GM12878 (cell line): ENCODE results near the gene RER1. TPM values are rescaled to one million over a fixed set of nuclear protein-coding genes. Genes with fewer than 3 reads are reported as not detected.

Experiments used
- ATAC-seq: fragments of 200-7000 bp; cut with Tn5 transposase; 3 replicates; pipeline ENCODE4 v1.9.1; 2020; ENCODE audit warnings: mild to moderate bottlenecking, moderate library complexity
- BruUV-seq: library from RNA; stranded (reverse); fragments of 400-500 nt; replicated peaks from 2 replicates; lab custom pipeline; 2021; lab: Mats Ljungman, UMichigan
- CTCF ChIA-PET: fragments of 300-600 bp; sonication (Branson Sonifier 250); formaldehyde crosslinking; extraction: SDS; loops from one replicate; lab custom pipeline; 2021; ENCODE audit warnings: inconsistent platforms; lab: Yijun Ruan, JAX
- POLR2A ChIA-PET: fragments of 350-600 bp; formaldehyde crosslinking; extraction: SDS; loops from one replicate; lab custom pipeline; 2021; ENCODE audit warnings: inconsistent platforms; lab: Charles Lee
- RAD21 ChIA-PET: fragments of 300-600 bp; sonication (Branson Sonifier 250); formaldehyde crosslinking; loops from one replicate; lab custom pipeline; 2023; ENCODE audit warnings: antibody characterized with exemption; ENCODE audit not compliant: unreplicated experiment; lab: Charles Lee
- SMC1A ChIA-PET: fragments of 300-600 bp; sonication (Branson Sonifier 250); formaldehyde crosslinking; loops from one replicate; lab custom pipeline; 2023; ENCODE audit not compliant: unreplicated experiment, uncharacterized antibody; lab: Charles Lee
- DNase-seq: peaks from one replicate; pipeline ENCODE4 v3.0.0-alpha.2; 2011; ENCODE audit warnings: low read depth, low spot score
- FAIRE-seq: peaks from 3 replicates; lab custom pipeline; 2011; peaks lifted over from hg19 to GRCh38; lab: Jason Lieb, UNC
- H2AFZ ChIP-seq: 2 replicates; pipeline ENCODE4 v1.6.0; 2011; ENCODE audit warnings: low read depth, low read length, control low read depth; ENCODE audit not compliant: control insufficient read depth
- H3K27ac ChIP-seq: 2 replicates; pipeline ENCODE4 v1.5.1; 2011; ENCODE audit warnings: control low read depth; ENCODE audit not compliant: control insufficient read depth, insufficient read depth
- H3K27me3 ChIP-seq, 2 experiments: replicated peaks in 1 of 2; 2 replicates each; pipeline versions ENCODE4 v1.6.0 to v1.6.1; 2011; ENCODE audit warnings: low read length in 1 of 2; ENCODE audit not compliant: control insufficient read depth in 2 of 2, insufficient read depth in 2 of 2
- H3K36me3 ChIP-seq, 2 experiments: 2 replicates each; pipeline ENCODE4 v1.5.1; 2011; ENCODE audit warnings: low read length in 1 of 2; ENCODE audit not compliant: control insufficient read depth in 2 of 2, insufficient read depth in 2 of 2
- H3K4me1 ChIP-seq: 2 replicates; pipeline ENCODE4 v1.6.1; 2011; ENCODE audit warnings: mild to moderate bottlenecking, low read length, moderate library complexity, mixed read lengths; ENCODE audit not compliant: control insufficient read depth, insufficient read depth
- H3K4me2 ChIP-seq: 2 replicates; pipeline ENCODE4 v1.6.0; 2011; ENCODE audit warnings: control low read depth; ENCODE audit not compliant: control insufficient read depth, insufficient read depth
- H3K4me3 ChIP-seq: fragments of 200-600 bp; sonication (generic); 2 replicates; pipeline ENCODE4 v1.5.1; 2016
- H3K79me2 ChIP-seq: 2 replicates; pipeline ENCODE4 v1.6.0; 2011; ENCODE audit warnings: low read length; ENCODE audit not compliant: control insufficient read depth, insufficient read depth
- H3K9ac ChIP-seq: 2 replicates; pipeline ENCODE4 v1.8.0; 2011; ENCODE audit warnings: low read length, control low read depth, mixed read lengths; ENCODE audit not compliant: control insufficient read depth, insufficient read depth
- H3K9me3 ChIP-seq: replicated peaks from 3 replicates; pipeline ENCODE4 v1.5.1; 2011; ENCODE audit warnings: mild to moderate bottlenecking, low read length; ENCODE audit not compliant: control insufficient read depth, insufficient read depth
- H4K20me1 ChIP-seq: 2 replicates; pipeline ENCODE4 v1.6.0; 2011; ENCODE audit not compliant: control insufficient read depth, insufficient read depth
- CBX5 ChIP-seq: sonication (generic); IDR thresholded peaks from 2 replicates; pipeline ENCODE4 v1.6.1; 2016; ENCODE audit warnings: low read depth, moderate library complexity, mild to moderate bottlenecking, inconsistent platforms
- DPF2 ChIP-seq: fragments of 450-650 bp; IDR thresholded peaks from 2 replicates; pipeline ENCODE4 v1.6.1; 2017; ENCODE audit warnings: mild to moderate bottlenecking
- EP300 ChIP-seq, 2 experiments: fragments of 150-350 bp in 1 of 2; IDR thresholded peaks; 2 replicates each; pipeline ENCODE4 v1.6.1; 2011 to 2012; ENCODE audit warnings: low read depth in 2 of 2, low read length in 2 of 2, borderline replicate concordance in 1 of 2, improper control_type of control experiment in 1 of 2, inconsistent platforms in 1 of 2; ENCODE audit not compliant: control insufficient read depth in 1 of 2
- MTA3 ChIP-seq: IDR thresholded peaks from 2 replicates; pipeline ENCODE4 v1.6.1; 2012; ENCODE audit warnings: low read length, inconsistent platforms, borderline replicate concordance
- NR2C1 ChIP-seq: fragments of 450-650 bp; IDR thresholded peaks from 2 replicates; pipeline ENCODE4 v1.6.1; 2017; ENCODE audit warnings: antibody characterized with exemption, mild to moderate bottlenecking, moderate library complexity
- POLR2A ChIP-seq: IDR thresholded peaks from 2 replicates; pipeline ENCODE4 v1.6.1; 2011; ENCODE audit warnings: low read depth, mild to moderate bottlenecking, low read length
- RELB ChIP-seq: fragments of 450-650 bp; IDR thresholded peaks from 2 replicates; pipeline ENCODE4 v1.6.1; 2017; ENCODE audit warnings: low read depth, mild to moderate bottlenecking, moderate library complexity
- SMC3 ChIP-seq: IDR thresholded peaks from 2 replicates; pipeline ENCODE4 v1.6.1; 2011; ENCODE audit warnings: low read length, improper control_type of control experiment, borderline replicate concordance
- TCF7 ChIP-seq: IDR thresholded peaks from 2 replicates; pipeline ENCODE4 v1.6.1; 2014; ENCODE audit warnings: antibody characterized with exemption, borderline replicate concordance
- WGBS: methylation state at CpG from one replicate; pipeline ENCODE4 v1.1.6; 2016; ENCODE audit warnings: low lambda C conversion rate; ENCODE audit not compliant: insufficient replicate concordance, insufficient coverage; ENCODE audit errors: missing lambda C conversion rate; 5-methylcytosine and 5-hydroxymethylcytosine counted together
- in situ Hi-C: fragments of 300-500 bp; cut with MboI; formaldehyde crosslinking; loops from 9 replicates; pipeline ENCODE4 v1.14.3; 2018; ENCODE audit warnings: mixed read lengths
- intact Hi-C: fragments of 100-400 bp; cut with micrococcal nuclease; formaldehyde crosslinking; loops from one replicate; pipeline ENCODE4 v1.14.2; 2022; ENCODE audit not compliant: unreplicated experiment
- polyA plus RNA-seq, 11 experiments: library from polyadenylated mRNA; depleted of rRNA in 4 of 11; unstranded in 6 of 11; stranded (reverse) in 5 of 11; fragments of >200 nt; fragmentation: Nextera tagmentation in 4 of 11; fragmentation: Illumina TruSeq in 1 of 11; extraction: Ambion mirVana in 4 of 11; extraction: Trizol in 1 of 11; gene quantifications; 1 replicate in 1 of 11; 2 replicates in 10 of 11; pipeline versions ENCODE4 v1.2.1 to v1.2.3, GENCODE V29; 2011 to 2016; ENCODE audit warnings: inconsistent platforms in 2 of 11, missing spikeins in 2 of 11, low read depth in 1 of 11
- total RNA-seq, 4 experiments: library from RNA; depleted of rRNA in 3 of 4; stranded (reverse); fragments of >200 nt in 3 of 4; fragmentation: Illumina TruSeq in 1 of 4; extraction: Trizol in 1 of 4; gene quantifications; 2 replicates each; pipeline versions ENCODE4 v1.2.1 to v1.2.3, GENCODE V29; 2013 to 2021

Gene RER1
- total and polyA plus RNA-seq, 10 of the 15 experiments (the other 5 are each of a cell fraction or from before 2014, with no cell fraction given): 29.2 to 274 (median 136) TPM

- ChIA-PET RAD21 (no interaction called here), SMC1A (no interaction called here), CTCF (no interaction called here), POLR2A (no interaction called here)
- H4K20me1 ChIP-seq: no peaks in the 10 kb centered on the region
- no peaks in the 10 kb centered on the region for H3K36me3 ChIP-seq
- H3K9me3 ChIP-seq: no peaks in the 10 kb centered on the region
- in situ Hi-C loops: no loop called here
- no peaks in the 10 kb centered on the region for H3K4me1 ChIP-seq
- FAIRE-seq: no peak
- DNase-seq: no peak
- no peak overlapping the region for H2AFZ ChIP-seq
- TF ChIP-seq RELB: no peak
- TF ChIP-seq EP300 (IDR thresholded peaks at IDR 0.05; ENCODE audit: borderline replicate concordance in 1 of 2, control insufficient read depth in 1 of 2, low read depth in 2 of 2, low read length in 2 of 2): no peak
- TF ChIP-seq TCF7: no peak
- TF ChIP-seq DPF2: no peak
- no peak for TF ChIP-seq CBX5
- TF ChIP-seq SMC3: no peak
- TF ChIP-seq MTA3: no peak
- no peak for TF ChIP-seq NR2C1
- no peak for TF ChIP-seq POLR2A
- no peak overlapping the region for H3K9ac ChIP-seq
- no peak overlapping the region for H3K27ac ChIP-seq
- intact Hi-C loops: no loop called here
- no TSS peak for BruUV-seq
- H3K79me2 ChIP-seq: no peaks in the 10 kb centered on the region
- ATAC-seq: no peak
- no peak overlapping the region for H3K4me3 ChIP-seq
- WGBS: 26% methylated on average over 10 of the region's 10 CpGs
- no peaks in the 10 kb centered on the region; a peak in 1 of 4 replicates for H3K27me3 ChIP-seq
- H3K4me2 ChIP-seq: no peak overlapping the region
These were observed 62.6 kb downstream of the RER1 start for GRCh38 chr1:2454227-2454626.

Other genes starting within 250 kb of the RER1 start
Only the 7 nearest of the 10 such genes appear.
- 2.1 and 3.2 TPM in 2 replicates for gene SKI, start 163.5 kb upstream of the RER1 start, total RNA-seq (2014; rRNA removed)
- 0.54 and 0.55 TPM in 2 replicates for gene SKI, start 163.5 kb upstream of the RER1 start, total RNA-seq (2014; rRNA removed; fragmentation: Illumina TruSeq; extraction: Trizol)
- gene SKI, start 163.5 kb upstream of the RER1 start, total RNA-seq (2021): 11.6 and 14.9 TPM in 2 replicates
- gene SKI, start 163.5 kb upstream of the RER1 start, polyA plus RNA-seq (2011; rRNA removed): 0.99 and 1.4 TPM in 2 replicates
- gene SKI, start 163.5 kb upstream of the RER1 start, polyA plus RNA-seq (2014; fragmentation: Illumina TruSeq; extraction: Trizol): 2.4 and 3.8 TPM in 2 replicates
- under 1 TPM; 0.03 to 0.07 TPM for gene SKI, start 163.5 kb upstream of the RER1 start, polyA plus RNA-seq (2014; fragmentation: Nextera tagmentation; extraction: Ambion mirVana)
- gene SKI, start 163.5 kb upstream of the RER1 start, polyA plus RNA-seq (2014; rRNA removed): 4.8 and 5.2 TPM in 2 replicates
- gene SKI, start 163.5 kb upstream of the RER1 start, polyA plus RNA-seq (2016; fragmentation: Nextera tagmentation; extraction: Ambion mirVana): under 1 TPM; 0.18 to 0.54 TPM
- 7.9 and 8.7 TPM in 2 replicates for gene MORN1, start 287 bp upstream of the RER1 start, total RNA-seq (2014; rRNA removed)
- 4.4 and 5.2 TPM in 2 replicates for gene MORN1, start 287 bp upstream of the RER1 start, total RNA-seq (2014; rRNA removed; fragmentation: Illumina TruSeq; extraction: Trizol)
- gene MORN1, start 287 bp upstream of the RER1 start, total RNA-seq (2021): 5.8 and 7.4 TPM in 2 replicates
- gene MORN1, start 287 bp upstream of the RER1 start, polyA plus RNA-seq (2011; rRNA removed): 2.3 and 3.5 TPM in 2 replicates
- gene MORN1, start 287 bp upstream of the RER1 start, polyA plus RNA-seq (2014; fragmentation: Illumina TruSeq; extraction: Trizol): 1.7 and 2.0 TPM in 2 replicates
- 1 to 10 TPM in 1 of 2 experiments, under 1 TPM in 1; 0.76 to 1.8 TPM for gene MORN1, start 287 bp upstream of the RER1 start, polyA plus RNA-seq (2014; fragmentation: Nextera tagmentation; extraction: Ambion mirVana)
- gene MORN1, start 287 bp upstream of the RER1 start, polyA plus RNA-seq (2014; rRNA removed): 6.8 and 7.7 TPM in 2 replicates
- 1 to 10 TPM; 5.7 to 7.3 TPM for gene MORN1, start 287 bp upstream of the RER1 start, polyA plus RNA-seq (2016; fragmentation: Nextera tagmentation; extraction: Ambion mirVana)
- gene PEX10, start 20.7 kb downstream of the RER1 start, total RNA-seq (2014; rRNA removed): 23.7 and 24.9 TPM in 2 replicates
- 7.4 TPM in 2 replicates for gene PEX10, start 20.7 kb downstream of the RER1 start, total RNA-seq (2014; rRNA removed; fragmentation: Illumina TruSeq; extraction: Trizol)
- gene PEX10, start 20.7 kb downstream of the RER1 start, total RNA-seq (2021): 16.4 and 16.8 TPM in 2 replicates
- gene PEX10, start 20.7 kb downstream of the RER1 start, polyA plus RNA-seq (2011; rRNA removed): 4.3 and 6.1 TPM in 2 replicates
- gene PEX10, start 20.7 kb downstream of the RER1 start, polyA plus RNA-seq (2014; fragmentation: Illumina TruSeq; extraction: Trizol): 3.8 and 5.6 TPM in 2 replicates
- under 1 TPM in 1 of 2 experiments, not detected in 1; 0.24 TPM for gene PEX10, start 20.7 kb downstream of the RER1 start, polyA plus RNA-seq (2014; fragmentation: Nextera tagmentation; extraction: Ambion mirVana)
- 19.4 and 20.8 TPM in 2 replicates for gene PEX10, start 20.7 kb downstream of the RER1 start, polyA plus RNA-seq (2014; rRNA removed)
- 10 to 100 TPM; 18.9 to 19.7 TPM for gene PEX10, start 20.7 kb downstream of the RER1 start, polyA plus RNA-seq (2016; fragmentation: Nextera tagmentation; extraction: Ambion mirVana)
- 0.11 and 0.73 TPM in 2 replicates for gene PLCH2, start 84.4 kb downstream of the RER1 start, total RNA-seq (2014; rRNA removed)
- gene PLCH2, start 84.4 kb downstream of the RER1 start, total RNA-seq (2014; rRNA removed; fragmentation: Illumina TruSeq; extraction: Trizol): 0.04 and 0.05 TPM in 2 replicates
- gene PLCH2, start 84.4 kb downstream of the RER1 start, total RNA-seq (2021): 0.62 and 0.74 TPM in 2 replicates
- 0.24 and 0.30 TPM in 2 replicates for gene PLCH2, start 84.4 kb downstream of the RER1 start, polyA plus RNA-seq (2011; rRNA removed)
- 0.12 TPM in 1 of 2 replicates, not detected in the other for gene PLCH2, start 84.4 kb downstream of the RER1 start, polyA plus RNA-seq (2014; fragmentation: Illumina TruSeq; extraction: Trizol)
- not detected for gene PLCH2, start 84.4 kb downstream of the RER1 start, polyA plus RNA-seq (2014; fragmentation: Nextera tagmentation; extraction: Ambion mirVana)
- 0.53 and 1.1 TPM in 2 replicates for gene PLCH2, start 84.4 kb downstream of the RER1 start, polyA plus RNA-seq (2014; rRNA removed)
- gene PLCH2, start 84.4 kb downstream of the RER1 start, polyA plus RNA-seq (2016; fragmentation: Nextera tagmentation; extraction: Ambion mirVana): under 1 TPM in 1 of 2 experiments, not detected in 1; 0.03 TPM
- 24.1 and 24.9 TPM in 2 replicates for gene PANK4, start 134.8 kb downstream of the RER1 start, total RNA-seq (2014; rRNA removed)
- 10.4 and 10.6 TPM in 2 replicates for gene PANK4, start 134.8 kb downstream of the RER1 start, total RNA-seq (2014; rRNA removed; fragmentation: Illumina TruSeq; extraction: Trizol)
- gene PANK4, start 134.8 kb downstream of the RER1 start, total RNA-seq (2021): 25.8 and 38.0 TPM in 2 replicates
- gene PANK4, start 134.8 kb downstream of the RER1 start, polyA plus RNA-seq (2011; rRNA removed): 12.4 and 27.0 TPM in 2 replicates
- 11.1 and 15.0 TPM in 2 replicates for gene PANK4, start 134.8 kb downstream of the RER1 start, polyA plus RNA-seq (2014; fragmentation: Illumina TruSeq; extraction: Trizol)
- gene PANK4, start 134.8 kb downstream of the RER1 start, polyA plus RNA-seq (2014; fragmentation: Nextera tagmentation; extraction: Ambion mirVana): 1 to 10 TPM in 1 of 2 experiments, under 1 TPM in 1; 0.35 to 1.5 TPM
- gene PANK4, start 134.8 kb downstream of the RER1 start, polyA plus RNA-seq (2014; rRNA removed): 25.0 and 27.2 TPM in 2 replicates
- gene PANK4, start 134.8 kb downstream of the RER1 start, polyA plus RNA-seq (2016; fragmentation: Nextera tagmentation; extraction: Ambion mirVana): 10 to 100 TPM; 18.2 to 19.0 TPM
- 0.22 TPM in 1 of 2 replicates, not detected in the other for gene HES5, start 138.4 kb downstream of the RER1 start, total RNA-seq (2014; rRNA removed)
- not detected in 2 replicates for gene HES5, start 138.4 kb downstream of the RER1 start, total RNA-seq (2014; rRNA removed; fragmentation: Illumina TruSeq; extraction: Trizol)
- 0.15 TPM in 1 of 2 replicates, not detected in the other for gene HES5, start 138.4 kb downstream of the RER1 start, total RNA-seq (2021)
- not detected in 2 replicates for gene HES5, start 138.4 kb downstream of the RER1 start, polyA plus RNA-seq (2011; rRNA removed)
- gene HES5, start 138.4 kb downstream of the RER1 start, polyA plus RNA-seq (2014; fragmentation: Illumina TruSeq; extraction: Trizol): not detected in 2 replicates
- not detected for gene HES5, start 138.4 kb downstream of the RER1 start, polyA plus RNA-seq (2014; fragmentation: Nextera tagmentation; extraction: Ambion mirVana)
- 0.12 TPM in 1 of 2 replicates, not detected in the other for gene HES5, start 138.4 kb downstream of the RER1 start, polyA plus RNA-seq (2014; rRNA removed)
- gene HES5, start 138.4 kb downstream of the RER1 start, polyA plus RNA-seq (2016; fragmentation: Nextera tagmentation; extraction: Ambion mirVana): not detected
- 53.6 and 61.1 TPM in 2 replicates for gene TNFRSF14, start 164.5 kb downstream of the RER1 start, total RNA-seq (2014; rRNA removed)
- 20.0 and 23.0 TPM in 2 replicates for gene TNFRSF14, start 164.5 kb downstream of the RER1 start, total RNA-seq (2014; rRNA removed; fragmentation: Illumina TruSeq; extraction: Trizol)
- 76.2 and 79.1 TPM in 2 replicates for gene TNFRSF14, start 164.5 kb downstream of the RER1 start, total RNA-seq (2021)
- gene TNFRSF14, start 164.5 kb downstream of the RER1 start, polyA plus RNA-seq (2011; rRNA removed): 30.5 and 69.6 TPM in 2 replicates
- gene TNFRSF14, start 164.5 kb downstream of the RER1 start, polyA plus RNA-seq (2014; fragmentation: Illumina TruSeq; extraction: Trizol): 4.8 and 19.2 TPM in 2 replicates
- 1 to 10 TPM in 1 of 2 experiments, under 1 TPM in 1; 0.43 to 2.9 TPM for gene TNFRSF14, start 164.5 kb downstream of the RER1 start, polyA plus RNA-seq (2014; fragmentation: Nextera tagmentation; extraction: Ambion mirVana)
- 113 and 114 TPM in 2 replicates for gene TNFRSF14, start 164.5 kb downstream of the RER1 start, polyA plus RNA-seq (2014; rRNA removed)
- 10 to 100 TPM; 36.2 to 46.7 TPM for gene TNFRSF14, start 164.5 kb downstream of the RER1 start, polyA plus RNA-seq (2016; fragmentation: Nextera tagmentation; extraction: Ambion mirVana)